Measurements from ENCODE around the gene B3GLCT. TPM values are rescaled to one million over a fixed set of nuclear protein-coding genes. Genes with fewer than 3 reads are reported as not detected.

The B3GLCT gene
- total RNA-seq, 1 experiment from 2014 or later, result 3.2 TPM

DNA sequence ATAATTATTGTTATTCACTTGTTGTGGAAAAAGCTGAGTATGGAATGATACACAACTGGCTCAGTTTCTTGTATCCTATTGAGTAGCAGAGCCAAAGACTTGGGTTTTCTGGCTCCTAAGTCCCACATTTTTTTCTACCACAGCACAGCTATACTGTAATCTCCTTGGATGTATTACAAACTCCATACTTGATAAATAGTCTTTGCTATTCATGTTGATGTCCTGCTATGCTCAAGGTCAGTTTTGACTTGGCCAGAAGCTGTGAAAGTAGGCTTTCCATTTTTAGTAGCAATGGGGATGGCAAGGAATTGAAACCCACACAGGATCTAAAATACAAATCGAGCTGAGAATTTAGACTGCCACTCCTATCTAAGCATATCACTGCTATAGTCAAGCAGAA is 79.1 kb downstream of the B3GLCT start:
- Histone ChIP-seq H3K79me2 (ENCODE audit: low read length) (no peaks in the 10 kb centered on the region), H4K20me1 (ENCODE audit: low read length) (no peaks in the 10 kb centered on the region), H2AFZ (ENCODE audit: low read length) (no peak overlapping the region), H3K27ac (ENCODE audit: low read length) (no peak overlapping the region), H3K4me2 (ENCODE audit: low read length) (no peak overlapping the region), H3K9ac (ENCODE audit: low read length) (no peak overlapping the region), H3K4me1 (ENCODE audit: insufficient read depth, low read length) (no peaks in the 10 kb centered on the region), H3K36me3 (ENCODE audit: low read depth, low read length) (peaks cover 5% of the 10 kb centered on the region; the same call in 1 of the 2 replicates), H3K4me3 (ENCODE audit: low read length) (no peak overlapping the region), H3F3A (ENCODE audit: low read length, unreplicated experiment) (no peaks in the 10 kb centered on the region), H3K9me3 (ENCODE audit: low read length) (no peaks in the 10 kb centered on the region), H3K9me2 (replicated peaks; ENCODE audit: low read length) (no peaks in the 10 kb centered on the region), H3K27me3 (ENCODE audit: low read length) (no peaks in the 10 kb centered on the region)
- no TSS peak for BruUV-seq (replicated peaks)
- no peak for TF ChIP-seq EZH2phosphoT487 (IDR thresholded peaks at IDR 0.05; ENCODE audit: borderline replicate concordance, low read length)
- no peak for DNase-seq
- ChIA-PET CTCF (no interaction called here), POLR2A (ENCODE audit: unreplicated experiment) (no interaction called here)
- intact Hi-C loops (cut with micrococcal nuclease), result no loop called here
- ATAC-seq, result no peak

GRCh38 chr13:31282741-31283455 is 83.1 kb downstream of the B3GLCT start:
- DNase-seq, result peak; percentile 1
- H3K4me2 ChIP-seq (ENCODE audit: low read length), result no peak overlapping the region
- no peak overlapping the region for H3K9ac ChIP-seq (ENCODE audit: low read length)
- ATAC-seq, result no peak
- H3K79me2 ChIP-seq (ENCODE audit: low read length), result no peaks in the 10 kb centered on the region
- intact Hi-C loops (cut with micrococcal nuclease), result no loop called here
- no peak overlapping the region for H3K4me3 ChIP-seq (ENCODE audit: low read length)
- no TSS peak for BruUV-seq (replicated peaks)
- CTCF ChIA-PET, result no interaction called here
- no peaks in the 10 kb centered on the region for H3K9me2 ChIP-seq (replicated peaks; ENCODE audit: low read length)
- no peak overlapping the region for H2AFZ ChIP-seq (ENCODE audit: low read length)
- no peak overlapping the region for H3K27ac ChIP-seq (ENCODE audit: low read length)
- H3K9me3 ChIP-seq (ENCODE audit: low read length), result no peaks in the 10 kb centered on the region
- TF ChIP-seq EZH2 (IDR thresholded peaks at IDR 0.05; ENCODE audit: low read length, unreplicated experiment) (no peak), EZH2phosphoT487 (IDR thresholded peaks at IDR 0.05; ENCODE audit: borderline replicate concordance, low read length) (no peak), CTCF (conservative IDR thresholded peaks at IDR 0.05; ENCODE audit: low read depth, low read length) (no peak)
- H3K36me3 ChIP-seq (ENCODE audit: low read depth, low read length), result peaks cover 5% of the 10 kb centered on the region; the same call in 1 of the 2 replicates
- no peaks in the 10 kb centered on the region for H3K27me3 ChIP-seq (ENCODE audit: low read length)
- H3K4me1 ChIP-seq (ENCODE audit: insufficient read depth, low read length), result no peaks in the 10 kb centered on the region
- POLR2A ChIA-PET (ENCODE audit: unreplicated experiment), result no interaction called here
- H3F3A ChIP-seq (ENCODE audit: low read length, unreplicated experiment), result no peaks in the 10 kb centered on the region
- H4K20me1 ChIP-seq (ENCODE audit: low read length), result no peaks in the 10 kb centered on the region

- DNase-seq (no peak), ATAC-seq (no peak)
- no peaks in the 10 kb centered on the region for H4K20me1 ChIP-seq (ENCODE audit: low read length)
- H2AFZ ChIP-seq (ENCODE audit: low read length), result no peak overlapping the region
- no peaks in the 10 kb centered on the region for H3K4me1 ChIP-seq (ENCODE audit: insufficient read depth, low read length)
- no peak overlapping the region for H3K27ac ChIP-seq (ENCODE audit: low read length)
- intact Hi-C loops (cut with micrococcal nuclease), result no loop called here
- H3K9ac ChIP-seq (ENCODE audit: low read length), result no peak overlapping the region
- POLR2A ChIA-PET (ENCODE audit: unreplicated experiment), result no interaction called here
- no peaks in the 10 kb centered on the region for H3K79me2 ChIP-seq (ENCODE audit: low read length)
- no peak overlapping the region for H3K4me2 ChIP-seq (ENCODE audit: low read length)
- BruUV-seq (replicated peaks), result no TSS peak
- H3K9me2 ChIP-seq (replicated peaks; ENCODE audit: low read length), result no peaks in the 10 kb centered on the region
- H3F3A ChIP-seq (ENCODE audit: low read length, unreplicated experiment), result no peaks in the 10 kb centered on the region
- TF ChIP-seq CTCF (conservative IDR thresholded peaks at IDR 0.05; ENCODE audit: low read depth, low read length) (no peak), EZH2phosphoT487 (IDR thresholded peaks at IDR 0.05; ENCODE audit: borderline replicate concordance, low read length) (no peak), EZH2 (IDR thresholded peaks at IDR 0.05; ENCODE audit: low read length, unreplicated experiment) (no peak)
- H3K27me3 ChIP-seq (ENCODE audit: low read length), result no peaks in the 10 kb centered on the region
- CTCF ChIA-PET, result no interaction called here
- no peak overlapping the region for H3K4me3 ChIP-seq (ENCODE audit: low read length)
- no peaks in the 10 kb centered on the region for H3K36me3 ChIP-seq (ENCODE audit: low read depth, low read length)
- 0 out of 2 replicates have a peak, but pooled peaks cover 5% of the 10 kb centered on the region for H3K9me3 ChIP-seq (ENCODE audit: low read length)
These were observed 87.2 kb downstream of the B3GLCT start for GRCh38 chr13:31286930-31287329.

All from PC-3 (cell line).